Prostate gland (tissue), 2 donors: ENCODE data around the gene CHST1. TPM values are rescaled to one million over a fixed set of nuclear protein-coding genes. Genes with fewer than 3 reads are reported as not detected.

ENCODE experiments used
- DNase-seq: peaks from one replicate; pipeline ENCODE4 v3.0.0-alpha.2; 2019; ENCODE audit warnings: low spot score
- H3K27ac ChIP-seq, 2 donors: fragments of 200-600 bp; sonication (generic); 2 replicates each; pipeline ENCODE4 v1.5.1; 2017 to 2019
- H3K27me3 ChIP-seq: fragments of 200-600 bp; sonication (generic); replicated peaks from 2 replicates; pipeline ENCODE4 v1.5.1; 2019; ENCODE audit not compliant: insufficient read depth
- H3K36me3 ChIP-seq, 2 donors: fragments of 200-600 bp; sonication (generic); 1 replicate in 1 of 2; 2 replicates in 1 of 2; pipeline versions ENCODE4 v1.5.1 to v1.8.1; 2017 to 2019
- H3K4me1 ChIP-seq: fragments of 200-600 bp; sonication (generic); replicated peaks from 2 replicates; pipeline ENCODE4 v1.5.1; 2019
- H3K4me3 ChIP-seq, 2 donors: fragments of 200-600 bp; sonication (generic); 2 replicates each; pipeline ENCODE4 v1.5.1; 2017 to 2019
- H3K9me3 ChIP-seq: fragments of 200-600 bp; sonication (generic); 2 replicates; pipeline ENCODE4 v1.5.1; 2017
- CTCF ChIP-seq, 4 experiments: fragments of 200-600 bp in 2 of 4; fragments of 450-650 bp in 2 of 4; sonication (generic) in 2 of 4; IDR thresholded peaks; 1 replicate in 3 of 4; 2 replicates in 1 of 4; pipeline ENCODE4 v1.5.1; 2016 to 2019; ENCODE audit warnings: antibody characterized with exemption in 4 of 4, mild to moderate bottlenecking in 2 of 4, moderate library complexity in 2 of 4
- POLR2A ChIP-seq: fragments of 450-650 bp; IDR thresholded peaks from one replicate; pipeline ENCODE4 v1.6.1; 2016; ENCODE audit warnings: antibody characterized with exemption, mild to moderate bottlenecking
- POLR2AphosphoS5 ChIP-seq: sonication (generic); formaldehyde crosslinking; IDR thresholded peaks from one replicate; pipeline ENCODE4 v1.6.1; 2017; ENCODE audit warnings: antibody characterized with exemption
- WGBS: methylation state at CpG from one replicate; pipeline ENCODE4 v1.1.5; 2018; 5-methylcytosine and 5-hydroxymethylcytosine counted together
- intact Hi-C: fragments of 100-400 bp; cut with DNase I; formaldehyde crosslinking; loops from one replicate; pipeline ENCODE4 v1.14.2; 2022
- total RNA-seq, 2 donors: library from RNA; depleted of rRNA; stranded (reverse); fragments of >200 nt; gene quantifications; one replicate each; pipeline ENCODE4 v1.1.0, GENCODE V29; 2016

CHST1 gene
- total RNA-seq, 2 donors from 2014 or later: 0.32 to 4.4 TPM

- Histone ChIP-seq H3K27me3 (no peaks in the 10 kb centered on the region), H3K4me3 (no peak overlapping the region), H3K4me1 (no peaks in the 10 kb centered on the region), H3K27ac (no peak overlapping the region), H3K9me3 (no peaks in the 10 kb centered on the region), H3K36me3 (no peaks in the 10 kb centered on the region)
- WGBS: 76% methylated on average over 20 of the region's 20 CpGs
- TF ChIP-seq POLR2AphosphoS5: no peak
- TF ChIP-seq CTCF (IDR thresholded peaks at IDR 0.05): no peak
- TF ChIP-seq POLR2A: no peak
- intact Hi-C loops: loop anchor here (5.0 to 10.0 kb wide), 2 partner anchors 115 to 123 kb away; no protein-coding TSS in a partner anchor
- no peak for DNase-seq
Measured at GRCh38 chr11:45651841-45652749, 13.3 kb downstream of the CHST1 start.

DNA sequence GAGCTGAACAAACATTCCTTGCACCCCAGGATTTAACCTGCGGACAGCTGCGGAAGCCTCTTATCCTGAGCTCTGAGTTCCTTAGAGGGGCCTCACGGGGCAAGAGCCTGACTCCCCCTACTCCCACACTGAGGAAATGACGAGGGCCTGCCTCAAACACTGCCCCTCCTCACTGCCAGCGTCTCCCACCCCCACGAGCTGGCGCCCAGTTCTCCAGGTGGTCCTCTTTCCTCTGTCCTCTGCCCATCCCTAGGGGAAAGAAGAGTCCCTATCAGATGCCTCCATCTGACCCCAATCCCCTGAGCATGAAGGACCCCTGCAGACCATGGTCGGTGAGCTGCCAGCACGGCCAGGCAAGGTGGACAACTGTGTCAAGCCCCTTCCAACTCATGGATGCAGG lies 14.3 kb downstream of the CHST1 start:
- intact Hi-C loops: loop anchor here (5.0 to 10.0 kb wide), 2 partner anchors 114 to 124 kb away; no protein-coding TSS in a partner anchor
- Histone ChIP-seq H3K4me1 (no peaks in the 10 kb centered on the region), H3K27me3 (no peaks in the 10 kb centered on the region), H3K27ac (no peak overlapping the region), H3K9me3 (no peaks in the 10 kb centered on the region), H3K4me3 (no peak overlapping the region), H3K36me3 (no peaks in the 10 kb centered on the region)
- no peak for DNase-seq
- no peak for TF ChIP-seq POLR2A
- TF ChIP-seq POLR2AphosphoS5: no peak
- no peak for TF ChIP-seq CTCF (IDR thresholded peaks at IDR 0.05)
- WGBS: 80% methylated on average over 9 of the region's 9 CpGs

GRCh38 chr11:45650166-45651095 lies 15.0 kb downstream of the CHST1 start:
- no peaks in the 10 kb centered on the region for H3K27me3 ChIP-seq
- no peaks in the 10 kb centered on the region for H3K9me3 ChIP-seq
- H3K4me1 ChIP-seq: no peaks in the 10 kb centered on the region
- H3K27ac ChIP-seq: no peak overlapping the region
- no peak for DNase-seq
- H3K36me3 ChIP-seq: no peaks in the 10 kb centered on the region
- no peak for TF ChIP-seq POLR2A
- TF ChIP-seq POLR2AphosphoS5: no peak
- TF ChIP-seq CTCF (IDR thresholded peaks at IDR 0.05): no peak
- intact Hi-C loops: loop anchor here (5.0 to 10.0 kb wide), 2 partner anchors 113 to 124 kb away; no protein-coding TSS in a partner anchor
- no peak overlapping the region for H3K4me3 ChIP-seq
- 76% methylated on average over 72 of the region's 75 CpGs for WGBS

DNA sequence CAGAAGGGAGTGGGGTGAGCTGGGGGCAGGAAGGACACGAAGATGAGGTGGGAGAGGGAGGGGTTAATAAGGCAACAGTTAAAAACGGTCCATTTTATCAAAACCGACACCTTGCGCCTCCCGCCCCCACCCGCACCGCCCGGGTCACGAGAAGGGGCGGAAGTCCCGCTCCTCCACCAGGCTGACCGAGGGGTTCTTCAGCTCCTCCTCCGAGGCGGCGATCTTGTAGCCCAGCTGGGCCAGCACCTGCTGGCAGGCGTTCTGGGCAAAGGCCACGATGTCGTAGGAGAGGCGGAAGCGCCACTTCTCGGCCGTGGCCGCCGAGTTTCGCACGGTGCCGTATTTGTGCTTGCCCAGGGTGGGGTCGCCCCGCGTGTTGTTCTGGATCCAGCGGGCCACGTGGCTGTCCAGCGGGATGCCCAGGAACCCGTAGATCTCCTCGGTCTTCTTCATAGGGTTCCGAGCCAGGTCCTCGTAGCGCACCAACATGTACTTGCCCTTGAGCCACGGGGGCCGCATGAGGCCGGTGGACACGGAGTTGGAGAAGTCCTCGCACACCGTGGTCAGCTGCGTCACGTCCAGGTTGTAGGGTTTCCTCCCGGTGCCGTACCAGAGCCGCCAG lies 15.8 kb downstream of the CHST1 start:
- Histone ChIP-seq H3K27ac (no peak overlapping the region), H3K36me3 (no peaks in the 10 kb centered on the region), H3K27me3 (no peaks in the 10 kb centered on the region), H3K4me1 (no peaks in the 10 kb centered on the region), H3K4me3 (no peak overlapping the region), H3K9me3 (no peaks in the 10 kb centered on the region)
- intact Hi-C loops: loop anchor here (5.0 to 10.0 kb wide), 2 partner anchors 112 to 125 kb away; no protein-coding TSS in a partner anchor
- no peak for DNase-seq
- TF ChIP-seq CTCF (IDR thresholded peaks at IDR 0.05) (no peak), POLR2A (no peak)
- WGBS: 87% methylated on average over 49 of the region's 49 CpGs
